GM18498 (cell line): ENCODE measurements around the gene ANKRD36C.
"Not testable (repeated sequence)": the region's sequence is repeated elsewhere in the genome, so short reads cannot be mapped to it uniquely, and the experiment has no call there.

ENCODE experiments used
- ATAC-seq: cut with Tn5 transposase; IDR thresholded peaks from one replicate; pipeline ENCODE4 v1.9.1; 2021; ENCODE audit warnings: mild to moderate bottlenecking, moderate library complexity; ENCODE audit not compliant: unreplicated experiment

The ANKRD36C gene

GRCh38 chr2:95991351-95992094 lies at the start of gene ANKRD36C:
TSS of gene ANKRD36C (minus strand) at chr2:95991824. CDS start at chr2:95991708, 116 bp downstream.
- peak; percentile 95 for ATAC-seq

GRCh38 chr2:96035554-96035953 lies 43.9 kb upstream of the ANKRD36C start:
- ATAC-seq: not testable (repeated sequence)

GRCh38 chr2:96034792-96035191 lies 43.2 kb upstream of the ANKRD36C start, which contains the start of gene GPAT2:
TSS of gene GPAT2 (minus strand) at chr2:96034916. CDS start at chr2:96032359, 2,557 bp downstream.
- peak; percentile 41 for ATAC-seq

GRCh38 chr2:96033997-96034396 lies 42.4 kb upstream of the ANKRD36C start:
- ATAC-seq: not testable (repeated sequence)

- ATAC-seq: not testable (repeated sequence)
Observed at GRCh38 chr2:96027725-96028325, 36.2 kb upstream of the ANKRD36C start.

- not testable (repeated sequence) for ATAC-seq
Observed at GRCh38 chr2:96025755-96026154, 34.1 kb upstream of the ANKRD36C start.

GRCh38 chr2:96025194-96025492 lies 33.5 kb upstream of the ANKRD36C start:
- ATAC-seq: no peak

- no peak for ATAC-seq
Observed at GRCh38 chr2:96024336-96025193, 32.9 kb upstream of the ANKRD36C start.

GRCh38 chr2:96023701-96024100 lies 32.1 kb upstream of the ANKRD36C start:
- not testable (repeated sequence) for ATAC-seq

GRCh38 chr2:96022701-96023447 lies 31.2 kb upstream of the ANKRD36C start:
- ATAC-seq: peak; percentile 86

GRCh38 chr2:96022126-96022525 lies 30.5 kb upstream of the ANKRD36C start:
- ATAC-seq: not testable (repeated sequence)

- ATAC-seq: not testable (repeated sequence)
Observed at GRCh38 chr2:96021142-96021541, 29.5 kb upstream of the ANKRD36C start.

- ATAC-seq: not testable (repeated sequence)
Observed at GRCh38 chr2:96019909-96020590, 28.4 kb upstream of the ANKRD36C start.

GRCh38 chr2:96016321-96016720 lies 24.7 kb upstream of the ANKRD36C start:
- ATAC-seq: not testable (repeated sequence)

GRCh38 chr2:96012792-96013264 lies 21.2 kb upstream of the ANKRD36C start:
- ATAC-seq: not testable (repeated sequence)

- ATAC-seq: not testable (repeated sequence)
Observed at GRCh38 chr2:96012086-96012791, 20.6 kb upstream of the ANKRD36C start.

GRCh38 chr2:96011129-96011455 lies 19.5 kb upstream of the ANKRD36C start:
- peak; percentile 21 for ATAC-seq

- ATAC-seq: peak; percentile 99
Observed at GRCh38 chr2:96010320-96011128, 18.9 kb upstream of the ANKRD36C start.

- ATAC-seq: peak; percentile 4
Observed at GRCh38 chr2:96009833-96010232, 18.2 kb upstream of the ANKRD36C start.
